Tibial nerve (tissue), 4 donors: ENCODE data around the gene WFIKKN2. TPM values are rescaled to one million over a fixed set of nuclear protein-coding genes. Genes with fewer than 3 reads are reported as not detected.

Experiments
- DNase-seq, 2 donors: peaks; one replicate each; pipeline ENCODE4 v3.0.0-alpha.2; 2019; ENCODE audit warnings: low spot score in 2 of 2
- H3K27ac ChIP-seq, 4 donors: fragments of 200-600 bp; sonication (generic) in 3 of 4; one replicate each; pipeline ENCODE4 v1.5.1; 2017 to 2019; ENCODE audit warnings: mild to moderate bottlenecking in 1 of 4
- H3K27me3 ChIP-seq, 2 donors: fragments of 200-600 bp; sonication (generic) in 1 of 2; one replicate each; pipeline versions ENCODE4 v1.5.1 to v1.6.0; 2017 to 2019
- H3K36me3 ChIP-seq, 3 donors: fragments of 200-600 bp; sonication (generic); one replicate each; pipeline ENCODE4 v1.5.1; 2018 to 2019
- H3K4me1 ChIP-seq, 4 donors: fragments of 200-600 bp; sonication (generic) in 3 of 4; one replicate each; pipeline ENCODE4 v1.5.1; 2017 to 2019
- H3K4me3 ChIP-seq, 4 donors: fragments of 200-600 bp; sonication (generic) in 3 of 4; one replicate each; pipeline ENCODE4 v1.5.1; 2017 to 2019; ENCODE audit warnings: mild to moderate bottlenecking in 1 of 4, moderate library complexity in 1 of 4
- H3K9me3 ChIP-seq, 4 donors: fragments of 200-600 bp; sonication (generic) in 3 of 4; one replicate each; pipeline ENCODE4 v1.5.1; 2017 to 2019
- EP300 ChIP-seq, 2 donors: sonication (generic); formaldehyde crosslinking; IDR thresholded peaks; one replicate each; pipeline ENCODE4 v1.6.1; 2017; ENCODE audit warnings: antibody characterized with exemption in 2 of 2, mild to moderate bottlenecking in 1 of 2
- POLR2A ChIP-seq, 2 donors: fragments of 450-650 bp; IDR thresholded peaks; one replicate each; pipeline ENCODE4 v1.6.1; 2017; ENCODE audit warnings: antibody characterized with exemption in 2 of 2, mild to moderate bottlenecking in 2 of 2, moderate library complexity in 2 of 2
- WGBS, 2 donors: methylation state at CpG; one replicate each; pipeline ENCODE4 v1.1.5; 2018; 5-methylcytosine and 5-hydroxymethylcytosine counted together
- small RNA-seq: library from RNA; depleted of rRNA; stranded (forward); fragments of <200 nt; gene quantifications from one replicate; pipeline ENCODE3, GENCODE V24; 2016
- total RNA-seq, 4 donors: library from RNA; depleted of rRNA; stranded (reverse); fragments of >200 nt; gene quantifications; one replicate each; pipeline ENCODE4 v1.1.0, GENCODE V29; 2016
- TF ChIP-seq, protein P1 (sequence below), 5 experiments: fragments of 200-600 bp in 3 of 5; fragments of 450-650 bp in 2 of 5; sonication (generic) in 3 of 5; IDR thresholded peaks; one replicate each; pipeline ENCODE4 v1.5.1; 2016 to 2019; ENCODE audit warnings: antibody characterized with exemption in 5 of 5, mild to moderate bottlenecking in 3 of 5, moderate library complexity in 2 of 5

The WFIKKN2 gene
- total RNA-seq, 4 donors from 2014 or later = 1.0 to 2.2 (median 1.2) TPM; not detected in 1

DNA sequence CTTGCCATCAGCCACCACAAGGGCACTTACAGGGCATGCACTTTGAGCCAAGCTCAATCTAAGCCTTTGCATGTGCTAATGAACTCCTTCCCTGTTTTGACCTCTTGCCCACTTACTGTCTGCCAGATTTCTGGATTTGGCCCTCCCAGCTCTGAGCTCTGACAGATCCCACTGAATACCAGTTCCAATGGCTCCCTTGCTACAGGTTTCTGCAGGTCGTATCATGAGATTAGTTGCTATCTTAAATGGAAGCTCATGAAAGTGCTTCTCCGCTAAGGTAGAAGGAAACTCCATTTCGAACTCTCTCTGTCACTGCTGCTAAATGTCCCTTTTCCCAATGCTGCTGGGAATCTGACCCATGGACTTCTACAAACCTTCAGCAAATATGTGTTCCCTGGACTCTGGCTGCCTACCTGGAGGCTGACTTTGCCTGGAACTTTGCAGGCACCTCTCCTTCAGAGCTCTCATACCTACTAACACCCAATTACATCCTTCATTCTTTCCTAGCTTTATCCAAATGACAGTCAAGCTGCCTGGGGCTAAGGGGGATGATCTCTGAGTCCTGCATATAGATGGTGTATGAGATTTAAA lies 54.2 kb downstream of the WFIKKN2 start:
- WGBS, 2 donors = 86% methylated on average over 3 of the region's 3 CpGs
- TF ChIP-seq, protein P1, sequence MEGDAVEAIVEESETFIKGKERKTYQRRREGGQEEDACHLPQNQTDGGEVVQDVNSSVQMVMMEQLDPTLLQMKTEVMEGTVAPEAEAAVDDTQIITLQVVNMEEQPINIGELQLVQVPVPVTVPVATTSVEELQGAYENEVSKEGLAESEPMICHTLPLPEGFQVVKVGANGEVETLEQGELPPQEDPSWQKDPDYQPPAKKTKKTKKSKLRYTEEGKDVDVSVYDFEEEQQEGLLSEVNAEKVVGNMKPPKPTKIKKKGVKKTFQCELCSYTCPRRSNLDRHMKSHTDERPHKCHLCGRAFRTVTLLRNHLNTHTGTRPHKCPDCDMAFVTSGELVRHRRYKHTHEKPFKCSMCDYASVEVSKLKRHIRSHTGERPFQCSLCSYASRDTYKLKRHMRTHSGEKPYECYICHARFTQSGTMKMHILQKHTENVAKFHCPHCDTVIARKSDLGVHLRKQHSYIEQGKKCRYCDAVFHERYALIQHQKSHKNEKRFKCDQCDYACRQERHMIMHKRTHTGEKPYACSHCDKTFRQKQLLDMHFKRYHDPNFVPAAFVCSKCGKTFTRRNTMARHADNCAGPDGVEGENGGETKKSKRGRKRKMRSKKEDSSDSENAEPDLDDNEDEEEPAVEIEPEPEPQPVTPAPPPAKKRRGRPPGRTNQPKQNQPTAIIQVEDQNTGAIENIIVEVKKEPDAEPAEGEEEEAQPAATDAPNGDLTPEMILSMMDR (IDR thresholded peaks at IDR 0.05) = no peak
- TF ChIP-seq EP300 (IDR thresholded peaks at IDR 0.05) = no peak
- Histone ChIP-seq H3K4me1 (peaks cover 0 to 20% (median 10%) of the 10 kb centered on the region in 4 donors), H3K36me3 (no peaks in the 10 kb centered on the region), H3K9me3 (no peaks in the 10 kb centered on the region), H3K27ac (no peak overlapping the region), H3K27me3 (no peaks in the 10 kb centered on the region), H3K4me3 (no peak overlapping the region)
- no peak for DNase-seq

DNA sequence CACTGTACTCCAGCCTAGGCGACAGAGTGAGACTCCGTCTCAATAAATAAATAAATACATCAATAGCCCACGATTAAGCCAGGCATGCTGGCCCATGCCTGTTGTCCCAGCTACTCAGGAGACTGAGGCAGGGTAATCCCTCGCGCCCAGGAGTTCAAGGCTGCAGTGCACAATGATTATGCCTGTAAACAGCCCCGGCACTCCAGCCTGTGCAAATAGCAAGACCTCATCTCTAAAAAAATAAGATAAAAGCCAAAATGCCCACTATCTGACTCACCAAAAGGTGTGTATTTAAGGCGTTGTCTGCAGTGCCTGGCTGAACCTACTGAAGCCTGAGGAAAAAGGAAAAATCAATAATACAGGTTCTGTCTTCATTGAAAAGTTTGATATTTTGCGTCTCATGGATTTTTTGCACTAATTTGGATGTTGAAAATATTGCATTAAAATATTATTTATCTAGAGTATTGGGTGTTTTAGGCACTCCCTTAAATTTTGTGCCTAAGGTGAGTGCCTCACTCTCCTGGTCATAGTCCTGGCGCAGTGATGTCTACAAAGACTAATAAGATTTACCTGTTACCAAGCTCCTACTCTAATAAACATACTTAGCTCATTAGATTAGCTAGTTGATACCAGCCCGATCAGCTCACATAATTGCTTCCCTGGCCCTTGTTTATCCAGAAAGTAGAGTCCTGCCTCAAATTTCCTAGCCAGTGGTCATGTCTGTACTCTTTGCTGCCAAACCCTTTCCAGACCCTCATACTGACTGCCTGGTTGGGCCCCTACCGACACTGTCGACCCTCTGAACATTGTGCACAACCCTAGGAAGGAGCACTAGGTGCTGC lies 55.5 kb downstream of the WFIKKN2 start:
- TF ChIP-seq, protein P1 (IDR thresholded peaks at IDR 0.05) = no peak
- TF ChIP-seq POLR2A (IDR thresholded peaks at IDR 0.05) (no peak), EP300 (IDR thresholded peaks at IDR 0.05) (no peak)
- no peak for DNase-seq
- H3K36me3 ChIP-seq = no peaks in the 10 kb centered on the region
- no peaks in the 10 kb centered on the region for H3K27me3 ChIP-seq
- WGBS, 2 donors = 78 to 82% methylated on average over 12 of the region's 12 CpGs
- H3K4me1 ChIP-seq = peaks cover 0 to 19% (median 10%) of the 10 kb centered on the region in 4 donors
- H3K27ac ChIP-seq = peak overlapping the region in 1 of 4 donors; percentile 91
- no peaks in the 10 kb centered on the region for H3K9me3 ChIP-seq
- no peak overlapping the region for H3K4me3 ChIP-seq

DNA sequence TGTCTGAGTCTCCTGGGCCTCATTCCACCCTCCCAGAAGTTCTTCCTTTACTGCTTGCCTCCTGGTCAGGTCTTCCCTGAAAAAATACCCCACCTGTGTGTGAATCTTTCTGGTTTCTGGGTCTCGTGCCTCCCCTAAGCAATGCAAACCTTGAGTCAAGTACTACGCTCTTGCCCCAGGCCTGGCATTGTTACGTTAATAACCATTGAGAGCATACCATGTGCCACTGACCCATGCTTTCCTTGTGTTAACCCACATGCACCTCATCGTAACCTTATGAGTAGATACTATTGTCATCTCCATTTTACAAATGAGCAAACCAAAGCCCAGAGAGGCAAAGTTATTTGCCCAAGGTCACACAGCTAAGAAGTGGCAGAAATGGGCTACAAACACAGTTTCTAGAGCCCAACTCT lies 56.2 kb downstream of the WFIKKN2 start:
- Histone ChIP-seq H3K27ac (peak overlapping the region in 2 of 4 donors; percentile 13 to 91), H3K4me1 (peaks cover 0 to 15% (median 10%) of the 10 kb centered on the region in 4 donors), H3K9me3 (no peaks in the 10 kb centered on the region), H3K4me3 (no peak overlapping the region), H3K36me3 (no peaks in the 10 kb centered on the region), H3K27me3 (no peaks in the 10 kb centered on the region)
- WGBS, 2 donors = 87 to 93% methylated on average over 4 of the region's 4 CpGs
- DNase-seq = no peak
- TF ChIP-seq POLR2A (IDR thresholded peaks at IDR 0.05) = no peak
- TF ChIP-seq, protein P1 (IDR thresholded peaks at IDR 0.05) = no peak
- TF ChIP-seq EP300 (IDR thresholded peaks at IDR 0.05) = no peak

Small RNAs within 50 kb of the gene (small RNA-seq; reads per million reads assigned to genes)
- gene AC005921.1 = not detected

Other genes starting within 250 kb of the WFIKKN2 start
- gene ABCC3, start 200.7 kb upstream of the WFIKKN2 start, total RNA-seq = 10 to 100 TPM in 1 of 4 donors, 1 to 10 TPM in 3; 1.5 to 19.2 (median 7.3) TPM
- 10 to 100 TPM; 48.0 to 80.6 (median 55.0) TPM for gene ANKRD40, start 127.7 kb upstream of the WFIKKN2 start, total RNA-seq
- gene LUC7L3, start 116.0 kb upstream of the WFIKKN2 start, total RNA-seq = 100 to 1,000 TPM in 3 of 4 donors, 10 to 100 TPM in 1; 80.8 to 114 (median 105) TPM
- not detected for gene ANKRD40CL, start 68.1 kb upstream of the WFIKKN2 start, total RNA-seq
- gene TOB1, start 30.8 kb downstream of the WFIKKN2 start, total RNA-seq = 100 to 1,000 TPM in 1 of 4 donors, 10 to 100 TPM in 3; 48.6 to 142 (median 81.3) TPM